Astrocyte of the spinal cord (primary cell): ENCODE results near the gene PRM3.

Source experiments
- DNase-seq: peaks from one replicate; pipeline ENCODE4 v3.0.0; 2011; ENCODE audit warnings: low read depth, low spot score
- H3K4me3 ChIP-seq: 2 replicates; pipeline ENCODE4 v1.5.1; 2011; ENCODE audit warnings: low read depth, mild to moderate bottlenecking, low read length, moderate library complexity
- CTCF ChIP-seq: IDR thresholded peaks from 2 replicates; pipeline ENCODE4 v1.5.1; 2012; ENCODE audit warnings: low read depth, mild to moderate bottlenecking, low read length, inconsistent platforms
- in situ Hi-C: cut with HindIII; loops from 2 replicates; pipeline ENCODE4 v1.10.0; 2017; ENCODE audit warnings: low sequenced_read_pairs

PRM3 gene

GRCh38 chr16:11241480-11242204 is 31.8 kb downstream of the PRM3 start:
- H3K4me3 ChIP-seq: no peak overlapping the region
- DNase-seq: no peak
- TF ChIP-seq CTCF: no peak
- in situ Hi-C loops: no loop called here

GRCh38 chr16:11240636-11241473 is 32.6 kb downstream of the PRM3 start:
- TF ChIP-seq CTCF: no peak
- H3K4me3 ChIP-seq: no peak overlapping the region
- in situ Hi-C loops: no loop called here
- DNase-seq: no peak

GRCh38 chr16:11239644-11240632 is 33.5 kb downstream of the PRM3 start:
- no peak overlapping the region for H3K4me3 ChIP-seq

GRCh38 chr16:11238272-11239202 is 34.9 kb downstream of the PRM3 start:
- in situ Hi-C loops: no loop called here
- no peak overlapping the region for H3K4me3 ChIP-seq
- no peak for DNase-seq
- no peak for TF ChIP-seq CTCF

More at GRCh38 chr16:11239644-11240632, 33.5 kb downstream of the PRM3 start:
- DNase-seq: no peak
- TF ChIP-seq CTCF: no peak
- in situ Hi-C loops: no loop called here

- DNase-seq: no peak
- in situ Hi-C loops: no loop called here
- TF ChIP-seq CTCF: no peak
Measured at GRCh38 chr16:11236461-11237254, 36.8 kb downstream of the PRM3 start.

More at GRCh38 chr16:11236461-11237254, 36.8 kb downstream of the PRM3 start:
- no peak overlapping the region for H3K4me3 ChIP-seq
